Endodermal cell (in vitro differentiated cells): Measurements from ENCODE around the gene USP43. TPM values are rescaled to one million over a fixed set of nuclear protein-coding genes. Genes with fewer than 3 reads are reported as not detected.

Source experiments
- DNase-seq: peaks from one replicate; pipeline ENCODE4 v3.0.0-alpha.2; 2017
- H3K27ac ChIP-seq: 2 replicates; pipeline ENCODE4 v1.5.1; 2013; ENCODE audit warnings: mild to moderate bottlenecking, low read depth, low read length, moderate library complexity
- H3K27me3 ChIP-seq: 2 replicates; pipeline ENCODE4 v1.6.1; 2013; ENCODE audit warnings: mild to moderate bottlenecking, low read length, moderate library complexity; ENCODE audit not compliant: insufficient read depth, control insufficient read depth, poor library complexity, severe bottlenecking
- H3K36me3 ChIP-seq: 2 replicates; pipeline ENCODE4 v1.7.0; 2013; ENCODE audit warnings: mild to moderate bottlenecking, low read length, moderate library complexity; ENCODE audit not compliant: control insufficient read depth, insufficient read depth
- H3K4me1 ChIP-seq: one replicate; pipeline ENCODE4 v1.7.0; 2013; ENCODE audit warnings: low read length; ENCODE audit not compliant: control insufficient read depth, insufficient read depth
- H3K4me3 ChIP-seq: 2 replicates; pipeline ENCODE4 v1.5.1; 2013; ENCODE audit warnings: mild to moderate bottlenecking, low read length, moderate library complexity
- H3K9ac ChIP-seq: 2 replicates; pipeline ENCODE4 v1.6.1; 2013; ENCODE audit warnings: mild to moderate bottlenecking, low read length, moderate library complexity; ENCODE audit not compliant: poor library complexity, severe bottlenecking; ENCODE audit errors: extremely low read depth
- H3K9me3 ChIP-seq: 2 replicates; pipeline ENCODE4 v1.6.1; 2013; ENCODE audit warnings: mild to moderate bottlenecking, low read length, moderate library complexity; ENCODE audit not compliant: control insufficient read depth
- H3K27ac Mint-ChIP-seq: 2 replicates; pipeline ENCODE4 v1.8.0; 2020; ENCODE audit warnings: mixed read lengths
- H3K27me3 Mint-ChIP-seq: 2 replicates; pipeline ENCODE4 v1.8.0; 2021; ENCODE audit warnings: mild to moderate bottlenecking, mixed read lengths; ENCODE audit not compliant: insufficient read depth
- H3K36me3 Mint-ChIP-seq: 2 replicates; pipeline ENCODE4 v1.8.0; 2020; ENCODE audit warnings: low read depth, mixed read lengths
- H3K4me1 Mint-ChIP-seq: 2 replicates; pipeline ENCODE4 v1.8.0; 2020; ENCODE audit warnings: mixed read lengths
- H3K4me3 Mint-ChIP-seq: 2 replicates; pipeline ENCODE4 v1.8.0; 2020; ENCODE audit warnings: mild to moderate bottlenecking, moderate library complexity, mixed read lengths
- H3K9me3 Mint-ChIP-seq: 2 replicates; pipeline ENCODE4 v1.8.0; 2020; ENCODE audit warnings: mild to moderate bottlenecking, mixed read lengths
- CTCF ChIP-seq: fragments of 200-600 bp; sonication (generic); conservative IDR thresholded peaks from 2 replicates; pipeline ENCODE4 v1.5.0; 2021; ENCODE audit warnings: antibody characterized with exemption, mild to moderate bottlenecking
- WGBS, 2 experiments: methylation state at CpG; one replicate each; pipeline versions ENCODE4 v1.1.5 to v1.1.7; 2013; ENCODE audit warnings: missing lambda C conversion rate in 2 of 2, mixed read lengths in 1 of 2; ENCODE audit not compliant: insufficient coverage in 1 of 2, insufficient read length in 1 of 2; 5-methylcytosine and 5-hydroxymethylcytosine counted together
- total RNA-seq, 2 donors: library from RNA; stranded (reverse); fragmentation: NEBNext Ultra II Directional in 1 of 2; extraction: Animal tissue kit (Norgen Biotek cat#: 25700) in 1 of 2; gene quantifications; 2 replicates in 1 of 2; 3 replicates in 1 of 2; pipeline ENCODE4 v1.2.1, GENCODE V29; 2021

USP43 gene
- total RNA-seq, 2 donors from 2014 or later: 8.6 to 12.6 TPM

GRCh38 chr17:9668517-9668916 is 23.2 kb downstream of the USP43 start:
- peak overlapping the region; percentile 16 for H3K27ac Mint-ChIP-seq
- no peak overlapping the region for H3K4me3 Mint-ChIP-seq
- WGBS, 2 experiments: 83 to 90% methylated on average over 2 to 6 of the region's 6 CpGs

DNA sequence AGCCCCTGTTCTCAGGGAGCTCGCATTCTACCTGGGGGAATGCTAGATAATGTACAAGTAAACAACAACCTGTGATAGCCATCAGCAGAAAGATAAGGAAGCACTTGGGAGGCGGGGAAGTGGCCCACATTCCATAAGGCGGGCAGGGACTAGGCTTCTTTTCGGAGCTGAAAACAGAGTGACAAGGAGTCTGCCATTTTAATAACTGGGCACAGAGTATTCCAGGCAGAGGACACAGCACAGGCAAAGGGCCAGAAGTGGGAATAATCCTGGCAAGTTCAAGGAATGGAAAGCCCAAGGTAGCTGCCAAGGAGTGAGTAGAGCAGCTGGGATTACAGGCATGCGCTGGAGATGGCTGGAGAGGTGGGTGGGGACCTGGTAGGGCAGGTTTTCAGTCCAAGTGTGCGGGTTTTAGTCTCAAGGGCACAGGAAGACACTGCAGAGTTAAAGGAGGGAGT is 24.3 kb downstream of the USP43 start:
- Histone ChIP-seq H3K9me3 (peaks cover 11% of the 10 kb centered on the region), H3K4me1 (peaks cover 15% of the 10 kb centered on the region), H3K27ac (no peak overlapping the region), H3K27me3 (no peaks in the 10 kb centered on the region), H3K4me3 (peak overlapping the region; percentile 48), H3K36me3 (no peaks in the 10 kb centered on the region), H3K9ac (no peak overlapping the region)
- peaks cover 47% of the 10 kb centered on the region for H3K36me3 Mint-ChIP-seq
- peaks cover 13% of the 10 kb centered on the region for H3K9me3 Mint-ChIP-seq
- H3K27ac Mint-ChIP-seq: peak overlapping the region; percentile 69
- DNase-seq: peak; percentile 81
- H3K4me1 Mint-ChIP-seq: peaks cover 45% of the 10 kb centered on the region
- no peaks in the 10 kb centered on the region for H3K27me3 Mint-ChIP-seq
- H3K4me3 Mint-ChIP-seq: peak overlapping the region; percentile 37
- TF ChIP-seq CTCF: no peak
- WGBS, 2 experiments: 75 to 91% methylated on average over 5 to 6 of the region's 6 CpGs

More at GRCh38 chr17:9668517-9668916, 23.2 kb downstream of the USP43 start:
- H3K27me3 ChIP-seq: no peaks in the 10 kb centered on the region
- no peak overlapping the region for H3K9ac ChIP-seq
- H3K27ac ChIP-seq: no peak overlapping the region
- Mint-ChIP-seq H3K27me3 (no peaks in the 10 kb centered on the region), H3K36me3 (peaks cover 54% of the 10 kb centered on the region), H3K9me3 (peaks cover 16% of the 10 kb centered on the region), H3K4me1 (peaks cover 45% of the 10 kb centered on the region)
- DNase-seq: peak; percentile 59
- no peak overlapping the region for H3K4me3 ChIP-seq
- peaks cover 11% of the 10 kb centered on the region for H3K9me3 ChIP-seq
- no peak for TF ChIP-seq CTCF
- peaks cover 15% of the 10 kb centered on the region for H3K4me1 ChIP-seq
- H3K36me3 ChIP-seq: no peaks in the 10 kb centered on the region

GRCh38 chr17:9670596-9670995 is 25.3 kb downstream of the USP43 start:
- Mint-ChIP-seq H3K27me3 (no peaks in the 10 kb centered on the region), H3K27ac (no peak overlapping the region), H3K4me1 (peaks cover 45% of the 10 kb centered on the region), H3K36me3 (peaks cover 37% of the 10 kb centered on the region), H3K4me3 (peak overlapping the region; percentile 9), H3K9me3 (peaks cover 3% of the 10 kb centered on the region)
- no peak for TF ChIP-seq CTCF
- Histone ChIP-seq H3K27me3 (no peaks in the 10 kb centered on the region), H3K9ac (no peak overlapping the region), H3K9me3 (peaks cover 5% of the 10 kb centered on the region), H3K27ac (no peak overlapping the region), H3K4me1 (peaks cover 15% of the 10 kb centered on the region), H3K36me3 (no peaks in the 10 kb centered on the region), H3K4me3 (no peak overlapping the region)
- DNase-seq: peak; percentile 50
- WGBS, 2 experiments: 81 to 82% methylated on average over 5 to 8 of the region's 8 CpGs
